Posterior cingulate gyrus (tissue), 11 donors: ENCODE results near the gene RDH16.
"Not testable (repeated sequence)": the region's sequence is repeated elsewhere in the genome, so short reads cannot be mapped to it uniquely, and the experiment has no call there.

Source experiments
- DNase-seq, 10 donors: peaks; one replicate each; pipeline versions ENCODE4 v3.0.0 to v3.0.0-alpha.2; 2020 to 2021; ENCODE audit warnings: mixed read lengths in 3 of 10
- intact Hi-C: fragments of 100-400 bp; cut with DNase I; formaldehyde crosslinking; loops from one replicate; pipeline ENCODE4 v1.15.1; 2023

RDH16 gene

GRCh38 chr12:56930241-56930640 lies 27.2 kb downstream of the RDH16 start:
- intact Hi-C loops: no loop called here
- DNase-seq: no peak

- DNase-seq: no peak
- intact Hi-C loops: no loop called here
These were observed 27.6 kb downstream of the RDH16 start for GRCh38 chr12:56929780-56930179.

GRCh38 chr12:56928262-56928661 lies 29.1 kb downstream of the RDH16 start:
- no peak for DNase-seq
- intact Hi-C loops: no loop called here

- DNase-seq: no peak
- intact Hi-C loops: no loop called here
These were observed 30.1 kb downstream of the RDH16 start for GRCh38 chr12:56927281-56927680.

- intact Hi-C loops: no loop called here
- DNase-seq: no peak
These were observed 35.4 kb downstream of the RDH16 start for GRCh38 chr12:56922031-56922430.

- intact Hi-C loops: no loop called here
- no peak for DNase-seq
These were observed 36.1 kb downstream of the RDH16 start for GRCh38 chr12:56921346-56921745.

GRCh38 chr12:56918139-56918538 lies 39.3 kb downstream of the RDH16 start:
- intact Hi-C loops, DNase-seq: not testable (repeated sequence)

GRCh38 chr12:56916996-56917333 lies 40.4 kb downstream of the RDH16 start:
- no peak for DNase-seq
- intact Hi-C loops: no loop called here

GRCh38 chr12:56916296-56916995 lies 41.0 kb downstream of the RDH16 start:
- intact Hi-C loops: no loop called here
- DNase-seq: no peak

GRCh38 chr12:56914724-56915123 lies 42.7 kb downstream of the RDH16 start:
- DNase-seq: no peak
- intact Hi-C loops: no loop called here

- intact Hi-C loops: no loop called here
- no peak for DNase-seq
These were observed 43.2 kb downstream of the RDH16 start for GRCh38 chr12:56914256-56914655.

- DNase-seq, intact Hi-C loops: not testable (repeated sequence)
These were observed 48.0 kb downstream of the RDH16 start for GRCh38 chr12:56909403-56909802.

- peak in 2 of 10 donors; percentile 52 for DNase-seq
- intact Hi-C loops: no loop called here
These were observed 49.3 kb downstream of the RDH16 start for GRCh38 chr12:56908136-56908535.

GRCh38 chr12:56905852-56906251 lies 51.6 kb downstream of the RDH16 start:
- intact Hi-C loops: no loop called here
- DNase-seq: no peak

GRCh38 chr12:56903374-56903773 lies 54.0 kb downstream of the RDH16 start:
- no peak for DNase-seq
- intact Hi-C loops: no loop called here
